HepG2 (cell line): ENCODE measurements around the gene IRAK3. TPM values are rescaled to one million over a fixed set of nuclear protein-coding genes. Genes with fewer than 3 reads are reported as not detected.

ENCODE experiments used
- AKNA ChIP-seq: sonication (generic); formaldehyde crosslinking; IDR thresholded peaks from 2 replicates; pipeline ENCODE4 v1.4.0; 2020; ENCODE audit warnings: missing genetic modification reagents, borderline replicate concordance
- EP300 ChIP-seq, 3 experiments: sonication (generic) in 1 of 3; formaldehyde crosslinking in 1 of 3; IDR thresholded peaks; 2 replicates each; pipeline versions ENCODE4 v1.5.1 to v1.6.1; 2011 to 2020; ENCODE audit warnings: low read depth in 2 of 3, low read length in 2 of 3, borderline replicate concordance in 1 of 3, improper control_type of control experiment in 1 of 3, mild to moderate bottlenecking in 1 of 3, missing genetic modification reagents in 1 of 3, moderate library complexity in 1 of 3
- FOXM1 ChIP-seq: sonication (generic); formaldehyde crosslinking; IDR thresholded peaks from 2 replicates; pipeline ENCODE4 v1.5.0; 2020; ENCODE audit warnings: missing genetic modification reagents
- POLR2G ChIP-seq: fragments of 200-400 bp; formaldehyde crosslinking; IDR thresholded peaks from 2 replicates; pipeline ENCODE4 v1.6.1; 2018; ENCODE audit warnings: mild to moderate bottlenecking, low read depth, low read length, moderate library complexity
- SMAD9 ChIP-seq: sonication (generic); formaldehyde crosslinking; IDR thresholded peaks from 2 replicates; pipeline ENCODE4 v1.5.1; 2020; ENCODE audit warnings: mild to moderate bottlenecking, missing genetic modification reagents
- SP140L ChIP-seq: sonication (generic); formaldehyde crosslinking; IDR thresholded peaks from 2 replicates; pipeline ENCODE4 v1.4.0; 2020; ENCODE audit warnings: missing genetic modification reagents, borderline replicate concordance
- THAP11 ChIP-seq: IDR thresholded peaks from 2 replicates; pipeline ENCODE4 v1.6.1; 2016; ENCODE audit warnings: missing biosample characterization, missing genetic modification reagents
- YEATS2 ChIP-seq: sonication (generic); formaldehyde crosslinking; IDR thresholded peaks from 2 replicates; pipeline ENCODE4 v1.4.0; 2020; ENCODE audit warnings: missing genetic modification reagents, borderline replicate concordance
- ZBTB39 ChIP-seq: sonication (generic); formaldehyde crosslinking; IDR thresholded peaks from 2 replicates; pipeline ENCODE4 v1.5.0; 2020; ENCODE audit warnings: missing genetic modification reagents
- ZHX1 ChIP-seq: sonication (generic); formaldehyde crosslinking; IDR thresholded peaks from 2 replicates; pipeline ENCODE4 v1.8.1; 2022; ENCODE audit warnings: low read depth, mild to moderate bottlenecking, missing genetic modification reagents
- ZKSCAN1 ChIP-seq: fragments of 150-350 bp; IDR thresholded peaks from 2 replicates; pipeline ENCODE4 v1.6.1; 2014; ENCODE audit warnings: low read length
- ZMYM2 ChIP-seq: sonication (generic); formaldehyde crosslinking; IDR thresholded peaks from 2 replicates; pipeline ENCODE4 v1.8.0; 2022; ENCODE audit warnings: mild to moderate bottlenecking, missing genetic modification reagents
- ZNF383 ChIP-seq: sonication (generic); formaldehyde crosslinking; IDR thresholded peaks from 2 replicates; pipeline ENCODE4 v1.4.0; 2020; ENCODE audit warnings: missing genetic modification reagents, mild to moderate bottlenecking, borderline replicate concordance
- ZNF564 ChIP-seq: sonication (generic); formaldehyde crosslinking; IDR thresholded peaks from 2 replicates; pipeline ENCODE4 v1.8.1; 2023; ENCODE audit warnings: mild to moderate bottlenecking, missing genetic modification reagents
- polyA plus RNA-seq, 8 experiments: library from polyadenylated mRNA; depleted of rRNA in 3 of 8; stranded (reverse) in 7 of 8; unstranded in 1 of 8; fragments of >200 nt; fragmentation: Illumina TruSeq in 4 of 8; extraction: Trizol in 4 of 8; gene quantifications; 2 replicates each; pipeline versions ENCODE4 v1.2.1 to v1.2.3, GENCODE V29; 2011 to 2016; ENCODE audit warnings: low read depth in 4 of 8, missing spikeins in 1 of 8, mixed read lengths in 1 of 8; ENCODE audit not compliant: insufficient read depth in 1 of 8
- total RNA-seq, 5 experiments: library from RNA; depleted of rRNA; stranded (reverse); fragments of >200 nt; fragmentation: Illumina TruSeq; extraction: Trizol; gene quantifications; 2 replicates each; pipeline ENCODE4 v1.2.3, GENCODE V29; 2016; ENCODE audit warnings: low read depth in 1 of 5

The IRAK3 gene
- total and polyA plus RNA-seq, 2 of the 13 experiments (the other 11 are each of a cell fraction or from before 2014, with no cell fraction given) = 0.01 TPM; not detected in 1

GRCh38 chr12:66169221-66170170, 19.5 kb upstream of the IRAK3 start, which contains the start of gene TMBIM4 (continued):
- no peak; the same call in 1 of the 2 replicates for TF ChIP-seq ZBTB39 (CRISPR knock-in tag)
- peak; percentile 34; the same call in 1 of the 2 replicates for TF ChIP-seq SMAD9
- peak; percentile 87 for TF ChIP-seq ZHX1 (CRISPR knock-in tag)
- no peak for TF ChIP-seq FOXM1 (CRISPR knock-in tag)
- TF ChIP-seq AKNA (CRISPR knock-in tag) = peak; percentile 71; the same call in 1 of the 2 replicates
- peak; percentile 51; the same call in 1 of the 2 replicates for TF ChIP-seq YEATS2 (CRISPR knock-in tag)
- no peak for TF ChIP-seq ZNF564 (CRISPR knock-in tag)
- no peak for TF ChIP-seq ZKSCAN1
- peak; percentile 60; the same call in 1 of the 2 replicates for TF ChIP-seq ZNF383 (CRISPR knock-in tag)
- TF ChIP-seq POLR2G = peak; percentile 85
- peak; percentile 83 for TF ChIP-seq ZMYM2 (CRISPR knock-in tag)
- no peak for TF ChIP-seq SP140L (CRISPR knock-in tag)
- peak; percentile 86 for TF ChIP-seq THAP11 (CRISPR knock-in tag)
- TF ChIP-seq EP300 (IDR thresholded peaks at IDR 0.05; ENCODE audit: low read depth in 2 of 2, low read length in 2 of 2) = peak in 1 of 2 experiments; percentile 26; a peak in 1 of 4 replicates
- no peak for TF ChIP-seq EP300 (CRISPR knock-in tag; IDR thresholded peaks at IDR 0.05; ENCODE audit: borderline replicate concordance)
